Measurements from ENCODE around the gene PRKG2. TPM values are rescaled to one million over a fixed set of nuclear protein-coding genes. Genes with fewer than 3 reads are reported as not detected.

Gene PRKG2
- total RNA-seq, result not detected in 2 replicates
- not detected in 2 replicates for polyA plus RNA-seq
- not detected in 2 replicates for polyA plus RNA-seq (2011; cell fraction: cytosol; rRNA removed)
- not detected in 2 replicates for polyA plus RNA-seq (2011; cell fraction: nucleus; rRNA removed)
- not detected in 2 replicates for polyA plus RNA-seq (2012)
- polyA minus RNA-seq, result not detected in 2 replicates
- not detected for polyA minus RNA-seq (2011; cell fraction: cytosol; rRNA and poly(A)+ RNA removed)
- polyA minus RNA-seq (2011; cell fraction: nucleus; rRNA and poly(A)+ RNA removed), result not detected in 2 replicates
- percentile 6 among the genes with signal in this experiment for Bru-seq, nascent RNA
- BruChase-seq, experiment 1, labeled RNA remaining after a 6-hour chase, result percentile 3 among the genes with signal in this experiment
- percentile 5 among the genes with signal in this experiment for BruChase-seq, experiment 2, labeled RNA remaining after a 2-hour chase
- long read RNA-seq, result 0 reads

DNA sequence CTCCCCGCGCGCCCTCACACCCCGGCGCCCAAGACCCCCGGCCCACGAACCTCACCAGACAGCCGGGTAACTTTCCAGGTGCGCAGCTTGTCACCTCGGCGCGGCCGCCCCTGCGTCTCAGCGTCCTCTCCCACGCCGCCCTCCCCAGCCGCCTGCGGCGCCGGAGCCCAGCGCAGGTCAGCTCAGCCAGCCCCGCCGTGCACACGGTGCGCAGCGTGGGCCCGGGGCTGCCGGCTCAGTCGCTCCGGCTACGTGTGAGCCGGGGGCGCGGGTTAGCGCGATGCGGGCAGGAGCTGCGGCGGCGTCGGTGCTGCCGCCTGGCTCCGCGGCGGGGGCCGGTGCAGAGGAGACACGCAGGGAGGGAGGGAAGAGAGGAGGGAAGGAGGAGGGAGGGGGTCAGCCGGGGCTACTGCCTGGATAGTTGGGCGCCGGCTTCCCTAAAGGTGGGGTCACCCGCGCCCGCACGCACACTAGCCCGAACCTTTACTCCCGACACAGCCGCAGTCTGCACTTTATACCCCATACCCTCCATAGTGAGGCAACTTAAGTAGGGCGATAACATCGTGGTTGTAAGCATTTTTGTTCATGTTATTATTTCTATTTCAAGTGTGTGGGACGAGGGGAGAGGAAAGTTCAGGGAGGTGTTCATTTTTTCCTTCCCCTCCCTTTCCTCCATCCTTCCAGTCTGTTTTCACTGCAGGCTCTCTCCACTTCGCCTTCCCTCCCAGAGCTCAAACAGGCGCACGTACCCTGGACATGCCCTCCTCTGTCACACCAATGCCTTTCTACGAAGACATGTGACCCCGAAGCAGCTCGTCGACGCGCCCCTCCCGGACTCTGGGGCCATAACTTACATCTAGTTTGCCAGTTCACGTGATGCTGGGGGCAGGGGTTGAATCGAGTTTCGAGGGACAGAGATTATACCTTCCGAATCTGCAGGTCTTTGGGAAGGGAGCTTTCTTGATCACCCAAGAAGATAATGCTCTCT lies at the start of gene PRKG2:
Gene PRKG2, minus strand, starts transcription at position 342 of the 988 bp plus-strand sequence. CDS start 10,175 bp downstream, outside the sequence.
- intact Hi-C loops (cut with micrococcal nuclease), result no loop called here
- H3K79me2 ChIP-seq (ENCODE audit: control insufficient read depth, insufficient read depth, low read length), result no peaks in the 10 kb centered on the region
- TF ChIP-seq MAX (IDR thresholded peaks at IDR 0.05; ENCODE audit: insufficient read depth, insufficient read length) (no peak), FOS (IDR thresholded peaks at IDR 0.05; ENCODE audit: borderline replicate concordance, insufficient read depth, low read length) (no peak), POLR2AphosphoS5 (IDR thresholded peaks at IDR 0.05; ENCODE audit: insufficient read depth, low read depth, low read length) (no peak), MYC (IDR thresholded peaks at IDR 0.05; ENCODE audit: low read depth, low read length) (no peak), POLR2A (IDR thresholded peaks at IDR 0.05; ENCODE audit: low read depth, low read length) (no peak), GATA2 (IDR thresholded peaks at IDR 0.05; ENCODE audit: insufficient read depth, insufficient read length, low read depth, low read length) (no peak), EZH2 (IDR thresholded peaks at IDR 0.05; ENCODE audit: borderline replicate concordance, low read depth, low read length, severe bottlenecking) (peak; percentile 73)
- TF ChIP-seq, protein P1, sequence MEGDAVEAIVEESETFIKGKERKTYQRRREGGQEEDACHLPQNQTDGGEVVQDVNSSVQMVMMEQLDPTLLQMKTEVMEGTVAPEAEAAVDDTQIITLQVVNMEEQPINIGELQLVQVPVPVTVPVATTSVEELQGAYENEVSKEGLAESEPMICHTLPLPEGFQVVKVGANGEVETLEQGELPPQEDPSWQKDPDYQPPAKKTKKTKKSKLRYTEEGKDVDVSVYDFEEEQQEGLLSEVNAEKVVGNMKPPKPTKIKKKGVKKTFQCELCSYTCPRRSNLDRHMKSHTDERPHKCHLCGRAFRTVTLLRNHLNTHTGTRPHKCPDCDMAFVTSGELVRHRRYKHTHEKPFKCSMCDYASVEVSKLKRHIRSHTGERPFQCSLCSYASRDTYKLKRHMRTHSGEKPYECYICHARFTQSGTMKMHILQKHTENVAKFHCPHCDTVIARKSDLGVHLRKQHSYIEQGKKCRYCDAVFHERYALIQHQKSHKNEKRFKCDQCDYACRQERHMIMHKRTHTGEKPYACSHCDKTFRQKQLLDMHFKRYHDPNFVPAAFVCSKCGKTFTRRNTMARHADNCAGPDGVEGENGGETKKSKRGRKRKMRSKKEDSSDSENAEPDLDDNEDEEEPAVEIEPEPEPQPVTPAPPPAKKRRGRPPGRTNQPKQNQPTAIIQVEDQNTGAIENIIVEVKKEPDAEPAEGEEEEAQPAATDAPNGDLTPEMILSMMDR (IDR thresholded peaks at IDR 0.05; ENCODE audit: extremely low read depth in 1 of 2, insufficient read depth in 1 of 2, low read depth in 1 of 2, low read length in 2 of 2), result no peak
- H3K4me1 ChIP-seq (ENCODE audit: control insufficient read depth, extremely low read depth, insufficient read depth, low read length), result no peaks in the 10 kb centered on the region
- no peak within 1 kb of the TSS for H3K9ac ChIP-seq (replicated peaks; ENCODE audit: extremely low read depth, insufficient read depth, low read length)
- H2AFZ ChIP-seq (ENCODE audit: low read depth, low read length), result no peak within 1 kb of the TSS
- H3K27ac ChIP-seq (ENCODE audit: insufficient read depth, low read depth, low read length), result no peak within 1 kb of the TSS
- H3K27me3 ChIP-seq (ENCODE audit: control insufficient read depth in 2 of 2, insufficient read depth in 2 of 2, low read length in 2 of 2), result peaks cover 6 to 16% of the 10 kb centered on the region in 2 experiments
- CTCF ChIA-PET, result interaction anchor here (0.6 kb wide), 1 partner anchor 853 kb away, joined by 3 read pairs; no protein-coding TSS in a partner anchor
- H3K36me3 ChIP-seq (ENCODE audit: control insufficient read depth in 2 of 2, extremely low read depth in 1 of 2, insufficient read depth in 2 of 2, low read length in 2 of 2), result no peaks in the 10 kb centered on the region
- H3K4me2 ChIP-seq (ENCODE audit: insufficient read depth, low read length), result no peak within 1 kb of the TSS
- BruUV-seq (replicated peaks), result no TSS peak
- H4K20me1 ChIP-seq (replicated peaks; ENCODE audit: control insufficient read depth, extremely low read depth, insufficient read depth, low read length), result no peaks in the 10 kb centered on the region
- no peak for FAIRE-seq
- no peak within 1 kb of the TSS for H3K4me3 ChIP-seq (replicated peaks in 1 of 3; ENCODE audit: insufficient read depth in 1 of 3, low read depth in 1 of 3, low read length in 3 of 3)
- DNase-seq (ENCODE audit: low read depth, low spot score), result no peak
- no peaks in the 10 kb centered on the region for H3K9me1 ChIP-seq (replicated peaks; ENCODE audit: control insufficient read depth, extremely low read depth, insufficient read depth, low read length)
- no peaks in the 10 kb centered on the region for H3K9me3 ChIP-seq (replicated peaks; ENCODE audit: control insufficient read depth, insufficient read depth, low read length)
- POLR2A ChIA-PET, result no interaction called here
- dilution Hi-C loops (cut with MboI; ENCODE audit: extremely low pct_ligation_motif_present, low sequenced_read_pairs), result no loop called here

All from endothelial cell of umbilical vein (primary cell).